Thyroid gland (tissue), 4 donors: ENCODE results near the gene AGPAT1. TPM values are rescaled to one million over a fixed set of nuclear protein-coding genes. Genes with fewer than 3 reads are reported as not detected.
A peak's percentile ranks its signal among the peaks of the same experiment; 100 is the strongest.
"Not testable (repeated sequence)": the region's sequence is repeated elsewhere in the genome, so short reads cannot be mapped to it uniquely, and the experiment has no call there.

Source experiments
- DNase-seq, 2 donors: peaks; one replicate each; pipeline ENCODE4 v3.0.0-alpha.2; 2019
- H3K27ac ChIP-seq, 3 donors: fragments of 200-600 bp; sonication (generic); 1 replicate in 2 of 3; 2 replicates in 1 of 3; pipeline ENCODE4 v1.5.1; 2016 to 2019; ENCODE audit warnings: mild to moderate bottlenecking in 1 of 3, moderate library complexity in 1 of 3
- H3K27me3 ChIP-seq: fragments of 200-600 bp; sonication (generic); one replicate; pipeline ENCODE4 v1.5.1; 2019
- H3K36me3 ChIP-seq, 2 donors: fragments of 200-600 bp; sonication (generic); one replicate each; pipeline ENCODE4 v1.5.1; 2016 to 2019
- H3K4me1 ChIP-seq, 2 donors: fragments of 200-600 bp; sonication (generic); one replicate each; pipeline ENCODE4 v1.5.1; 2017 to 2019
- H3K4me3 ChIP-seq, 3 donors: fragments of 200-600 bp; sonication (generic); replicated peaks in 1 of 3; 1 replicate in 2 of 3; 2 replicates in 1 of 3; pipeline ENCODE4 v1.5.1; 2016; ENCODE audit warnings: mild to moderate bottlenecking in 1 of 3
- H3K9me3 ChIP-seq: fragments of 200-600 bp; sonication (generic); one replicate; pipeline ENCODE4 v1.5.1; 2017
- CTCF ChIP-seq, 6 experiments: fragments of 200-600 bp in 3 of 6; fragments of 450-650 bp in 3 of 6; sonication (generic) in 3 of 6; IDR thresholded peaks; one replicate each; pipeline ENCODE4 v1.5.1; 2016 to 2019; ENCODE audit warnings: antibody characterized with exemption in 6 of 6, mild to moderate bottlenecking in 2 of 6, inconsistent platforms in 1 of 6, moderate library complexity in 1 of 6
- POLR2A ChIP-seq, 2 donors: fragments of 450-650 bp; IDR thresholded peaks; one replicate each; pipeline ENCODE4 v1.6.1; 2017; ENCODE audit warnings: antibody characterized with exemption in 2 of 2, mild to moderate bottlenecking in 2 of 2, moderate library complexity in 1 of 2
- WGBS, 2 donors: methylation state at CpG; one replicate each; pipeline ENCODE4 v1.1.5; 2017; 5-methylcytosine and 5-hydroxymethylcytosine counted together
- intact Hi-C: fragments of 100-400 bp; cut with DNase I; formaldehyde crosslinking; loops from one replicate; pipeline ENCODE4 v1.15.1; 2023
- total RNA-seq, 4 donors: library from RNA; depleted of rRNA; stranded (reverse); fragments of >200 nt; gene quantifications; one replicate each; pipeline ENCODE4 v1.2.3, GENCODE V29; 2016

Gene AGPAT1
- total RNA-seq, 4 donors from 2014 or later, result 48.6 to 69.2 (median 54.8) TPM

GRCh38 chr6:32189742-32190053, 13.8 kb upstream of the AGPAT1 start:
- Histone ChIP-seq H3K4me1 (peaks cover 24 to 60% of the 10 kb centered on the region in 2 donors), H3K36me3 (peaks cover 6 to 13% of the 10 kb centered on the region in 2 donors), H3K27me3 (no peaks in the 10 kb centered on the region), H3K27ac (peak overlapping the region; percentile 97 to 99 (median 98)), H3K4me3 (peak overlapping the region; percentile 27 to 64 (median 40)), H3K9me3 (no peaks in the 10 kb centered on the region)
- 20% methylated on average over 1 of the region's 23 CpGs; no CpG with 5 or more reads in 1 of the 2 donors for WGBS, 2 donors
- intact Hi-C loops, result no loop called here
- TF ChIP-seq POLR2A (IDR thresholded peaks at IDR 0.05) (no peak), CTCF (IDR thresholded peaks at IDR 0.05) (no peak)
- no peak for DNase-seq

- peak overlapping the region; percentile 97 to 99 (median 98) for H3K27ac ChIP-seq
- WGBS, 2 donors, result 1 to 2% methylated on average over 7 to 10 of the region's 10 CpGs
Measured at GRCh38 chr6:32189069-32189741, 13.3 kb upstream of the AGPAT1 start.

GRCh38 chr6:32188381-32189068, 12.6 kb upstream of the AGPAT1 start:
- WGBS, 2 donors, result 18 to 22% methylated on average over 8 to 13 of the region's 13 CpGs
- Histone ChIP-seq H3K4me3 (peak overlapping the region; percentile 27 to 64 (median 40)), H3K9me3 (no peaks in the 10 kb centered on the region), H3K27ac (peak overlapping the region; percentile 97 to 99 (median 98)), H3K27me3 (no peaks in the 10 kb centered on the region), H3K4me1 (peaks cover 32 to 68% of the 10 kb centered on the region in 2 donors), H3K36me3 (peaks cover 6 to 13% of the 10 kb centered on the region in 2 donors)
- TF ChIP-seq POLR2A (IDR thresholded peaks at IDR 0.05) (no peak), CTCF (IDR thresholded peaks at IDR 0.05) (no peak)
- intact Hi-C loops, result no loop called here
- peak; percentile 22 to 27 for DNase-seq

More at GRCh38 chr6:32189069-32189741, 13.3 kb upstream of the AGPAT1 start:
- TF ChIP-seq POLR2A (IDR thresholded peaks at IDR 0.05) (no peak), CTCF (IDR thresholded peaks at IDR 0.05) (no peak)
- intact Hi-C loops, result no loop called here
- Histone ChIP-seq H3K9me3 (no peaks in the 10 kb centered on the region), H3K27me3 (no peaks in the 10 kb centered on the region), H3K4me1 (peaks cover 27 to 62% of the 10 kb centered on the region in 2 donors), H3K36me3 (peaks cover 6 to 13% of the 10 kb centered on the region in 2 donors), H3K4me3 (peak overlapping the region; percentile 27 to 64 (median 40))
- peak in 1 of 2 donors; percentile 20 for DNase-seq

- H3K9me3 ChIP-seq, intact Hi-C loops, DNase-seq, H3K27me3 ChIP-seq: not testable (repeated sequence)
- Histone ChIP-seq H3K36me3 (peaks cover 6 to 15% of the 10 kb centered on the region in 2 donors), H3K27ac (peak overlapping the region; percentile 97 to 99 (median 98)), H3K4me3 (peak overlapping the region in 1 of 3 donors; percentile 64), H3K4me1 (peaks cover 32 to 65% of the 10 kb centered on the region in 2 donors)
- WGBS, 2 donors, result 62 to 76% methylated on average over 14 to 16 of the region's 18 CpGs
Measured at GRCh38 chr6:32187725-32188380, 12.0 kb upstream of the AGPAT1 start.

- H3K9me3 ChIP-seq, result no peaks in the 10 kb centered on the region
- peaks cover 32 to 58% of the 10 kb centered on the region in 2 donors for H3K4me1 ChIP-seq
- 64 to 73% methylated on average over 12 of the region's 12 CpGs for WGBS, 2 donors
- intact Hi-C loops, result no loop called here
- TF ChIP-seq CTCF (IDR thresholded peaks at IDR 0.05), result no peak
- TF ChIP-seq POLR2A (IDR thresholded peaks at IDR 0.05), result no peak
- H3K27ac ChIP-seq, result peak overlapping the region in 2 of 3 donors; percentile 85 to 88
- no peak for DNase-seq
- no peaks in the 10 kb centered on the region for H3K27me3 ChIP-seq
- H3K36me3 ChIP-seq, result peaks cover 6 to 20% of the 10 kb centered on the region in 2 donors
- H3K4me3 ChIP-seq, result no peak overlapping the region
Measured at GRCh38 chr6:32187009-32187709, 11.3 kb upstream of the AGPAT1 start.

GRCh38 chr6:32186151-32186840, 10.4 kb upstream of the AGPAT1 start:
- peaks cover 32 to 57% of the 10 kb centered on the region in 2 donors for H3K4me1 ChIP-seq
- H3K4me3 ChIP-seq, H3K9me3 ChIP-seq, intact Hi-C loops, H3K27me3 ChIP-seq, DNase-seq: not testable (repeated sequence)
- H3K27ac ChIP-seq, result peak overlapping the region; percentile 85 to 88 (median 88)
- 72 to 79% methylated on average over 10 of the region's 10 CpGs for WGBS, 2 donors
- peaks cover 8 to 22% of the 10 kb centered on the region in 2 donors for H3K36me3 ChIP-seq
